Small intestine (tissue), 7 donors: Measurements from ENCODE around the gene CCDC183. TPM values are rescaled to one million over a fixed set of nuclear protein-coding genes. Genes with fewer than 3 reads are reported as not detected.
"Not testable (repeated sequence)": the region's sequence is repeated elsewhere in the genome, so short reads cannot be mapped to it uniquely, and the experiment has no call there.

Experiments
- DNase-seq, 2 donors: peaks; one replicate each; pipeline versions ENCODE4 v3.0.0 to v3.0.0-alpha.2; 2013
- FAIRE-seq: peaks from 2 replicates; lab custom pipeline; 2012; peaks lifted over from hg19 to GRCh38; lab: Jason Lieb, UNC
- H3K27ac ChIP-seq, 3 donors: one replicate each; pipeline ENCODE4 v1.5.1; 2013; ENCODE audit warnings: low read length in 2 of 3, mild to moderate bottlenecking in 2 of 3, control low read depth in 1 of 3, inconsistent platforms in 1 of 3, low read depth in 1 of 3, moderate library complexity in 1 of 3
- H3K27me3 ChIP-seq, 3 donors: one replicate each; pipeline ENCODE4 v1.6.1; 2013; ENCODE audit warnings: low read length in 3 of 3, inconsistent platforms in 1 of 3; ENCODE audit not compliant: control insufficient read depth in 3 of 3, insufficient read depth in 3 of 3
- H3K36me3 ChIP-seq, 3 donors: one replicate each; pipeline ENCODE4 v1.6.1; 2013; ENCODE audit warnings: low read length in 3 of 3, inconsistent platforms in 1 of 3, low read depth in 1 of 3, mild to moderate bottlenecking in 1 of 3, moderate library complexity in 1 of 3; ENCODE audit not compliant: control insufficient read depth in 3 of 3, insufficient read depth in 2 of 3
- H3K4me1 ChIP-seq, 3 donors: one replicate each; pipeline ENCODE4 v1.6.1; 2013; ENCODE audit warnings: low read length in 2 of 3, inconsistent platforms in 1 of 3, low read depth in 1 of 3, mild to moderate bottlenecking in 1 of 3, moderate library complexity in 1 of 3; ENCODE audit not compliant: control insufficient read depth in 3 of 3, insufficient read depth in 2 of 3
- H3K4me3 ChIP-seq, 3 donors: one replicate each; pipeline ENCODE4 v1.5.1; 2013; ENCODE audit warnings: low read length in 3 of 3, control low read depth in 1 of 3, inconsistent platforms in 1 of 3, low read depth in 1 of 3, mild to moderate bottlenecking in 1 of 3, moderate library complexity in 1 of 3
- H3K9me3 ChIP-seq, 2 donors: one replicate each; pipeline ENCODE4 v1.6.1; 2013; ENCODE audit warnings: low read depth in 1 of 2, low read length in 1 of 2; ENCODE audit not compliant: control insufficient read depth in 2 of 2, insufficient read depth in 1 of 2
- WGBS, 3 donors: extraction: QIAGEN DNeasy Blood & Tissue Kit; methylation state at CpG; one replicate each; pipeline ENCODE4 v1.1.7; 2013; 5-methylcytosine and 5-hydroxymethylcytosine counted together
- polyA plus RNA-seq, 4 donors: library from polyadenylated mRNA; stranded (reverse) in 3 of 4; unstranded in 1 of 4; fragments of 200-250 nt in 3 of 4; fragments of 120-200 nt in 1 of 4; gene quantifications; one replicate each; pipeline versions ENCODE4 v1.2.1 to v1.2.3, GENCODE V29; 2013
- donor health status: healthy with polysubstance abuse.
- donor health status: control.
- donor health status: control.
- donor health status: Bipolar disorder and iron deficiency.
- donor health status: healthy.

The CCDC183 gene
- polyA plus RNA-seq, 4 donors, result 0.40 to 37.9 (median 2.1) TPM

GRCh38 chr9:136831720-136832104 is 35.6 kb downstream of the CCDC183 start:
- no peak for FAIRE-seq
- Histone ChIP-seq H3K27ac (no peak overlapping the region), H3K4me3 (no peak overlapping the region), H3K27me3 (no peaks in the 10 kb centered on the region), H3K36me3 (peaks cover 11 to 91% (median 23%) of the 10 kb centered on the region in 3 donors), H3K9me3 (no peaks in the 10 kb centered on the region), H3K4me1 (no peaks in the 10 kb centered on the region)
- DNase-seq, result no peak
- 93% methylated on average over 22 to 23 of the region's 23 CpGs for WGBS, 3 donors

DNA sequence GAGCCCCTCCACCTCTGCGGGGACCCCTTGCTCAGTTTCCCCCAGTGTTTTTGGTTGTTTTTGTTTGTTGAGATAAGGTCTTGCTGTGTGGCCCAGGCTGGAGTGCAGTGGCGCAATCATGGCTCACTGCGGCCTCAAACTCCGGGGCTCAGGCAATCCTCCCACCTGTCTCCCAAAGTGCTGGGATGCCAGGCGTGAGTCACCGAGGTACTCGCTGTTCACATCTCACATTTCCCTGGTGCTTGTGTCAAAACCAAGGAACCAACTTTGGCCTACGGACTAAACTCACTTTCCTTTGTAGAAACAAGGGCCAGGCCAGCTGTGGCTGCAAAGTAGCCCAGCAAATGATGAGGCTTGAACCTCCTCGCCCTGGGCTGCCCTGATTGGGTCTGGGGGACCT is 36.4 kb downstream of the CCDC183 start:
- no peaks in the 10 kb centered on the region for H3K4me1 ChIP-seq
- H3K9me3 ChIP-seq, result no peaks in the 10 kb centered on the region
- no peaks in the 10 kb centered on the region for H3K27me3 ChIP-seq
- H3K27ac ChIP-seq, result no peak overlapping the region
- FAIRE-seq, result no peak
- 93 to 94% (median 93%) methylated on average over 8 to 9 of the region's 9 CpGs for WGBS, 3 donors
- no peak overlapping the region for H3K4me3 ChIP-seq
- no peak for DNase-seq
- H3K36me3 ChIP-seq, result peaks cover 11 to 91% (median 21%) of the 10 kb centered on the region in 3 donors

- not testable (repeated sequence) for FAIRE-seq, H3K9me3 ChIP-seq, H3K27me3 ChIP-seq, H3K27ac ChIP-seq, H3K4me1 ChIP-seq, DNase-seq, H3K4me3 ChIP-seq
- 87 to 93% (median 91%) methylated on average over 15 to 16 of the region's 16 CpGs for WGBS, 3 donors
- H3K36me3 ChIP-seq, result peaks cover 10 to 91% (median 21%) of the 10 kb centered on the region in 3 donors
These were observed 37.4 kb downstream of the CCDC183 start for GRCh38 chr9:136833381-136834048.

- H3K27me3 ChIP-seq, result no peaks in the 10 kb centered on the region
- 92 to 93% (median 92%) methylated on average over 34 to 36 of the region's 36 CpGs for WGBS, 3 donors
- no peaks in the 10 kb centered on the region for H3K9me3 ChIP-seq
- peaks cover 5 to 91% (median 23%) of the 10 kb centered on the region in 3 donors for H3K36me3 ChIP-seq
- FAIRE-seq, result no peak
- H3K4me3 ChIP-seq, result no peak overlapping the region
- no peak for DNase-seq
- H3K27ac ChIP-seq, result no peak overlapping the region
- H3K4me1 ChIP-seq, result peaks cover 0 to 16% (median 0%) of the 10 kb centered on the region in 3 donors
These were observed 39.2 kb downstream of the CCDC183 start for GRCh38 chr9:136835162-136835931.

DNA sequence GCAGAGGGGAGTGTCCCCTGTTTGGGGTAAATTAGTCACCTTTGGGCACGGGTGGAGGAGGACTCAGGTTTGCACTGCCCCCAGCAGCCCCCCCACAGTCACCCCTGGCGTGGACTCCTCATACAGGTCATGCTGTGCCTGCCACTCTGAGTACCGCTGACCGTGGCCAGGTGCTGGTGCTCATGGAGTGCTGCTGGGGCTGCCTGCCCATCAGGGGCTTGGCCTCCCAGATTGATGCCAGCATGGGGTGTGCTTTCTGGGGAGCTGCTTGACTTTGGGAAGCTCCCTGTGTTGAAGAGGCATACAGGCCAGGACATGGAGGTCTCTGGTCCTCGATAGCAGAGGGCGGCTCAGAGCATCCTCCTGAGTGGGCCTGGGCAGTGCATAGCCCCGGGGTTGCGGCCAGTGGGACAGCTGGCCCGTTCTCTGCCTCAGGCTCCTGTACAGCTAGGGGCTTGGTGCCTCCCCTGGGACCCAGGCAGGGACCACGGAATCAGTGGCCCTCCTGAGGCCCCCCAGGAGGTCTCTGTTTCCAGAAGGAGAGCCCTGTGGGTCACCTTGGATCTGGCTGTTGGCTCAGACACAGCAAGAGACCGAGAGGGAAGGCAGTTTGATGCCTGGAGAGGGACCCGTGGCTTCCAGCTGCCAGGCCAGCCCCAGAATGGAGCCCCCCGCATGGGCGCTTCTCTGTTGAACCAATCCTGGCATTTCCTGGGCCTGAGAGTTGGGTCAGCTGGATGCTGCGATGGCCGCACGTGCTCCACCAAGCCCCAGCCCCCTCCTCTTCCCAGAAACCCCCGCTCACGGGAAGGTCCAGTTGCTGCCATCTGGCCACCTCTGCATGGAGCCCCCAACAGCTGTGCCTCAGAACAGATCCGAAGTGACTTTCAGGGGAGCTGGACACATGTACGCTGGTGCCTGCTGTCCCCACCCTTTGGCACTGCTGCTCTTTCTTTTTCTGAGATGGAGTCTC is 40.1 kb downstream of the CCDC183 start:
- H3K9me3 ChIP-seq, result no peaks in the 10 kb centered on the region
- H3K4me1 ChIP-seq, result peaks cover 0 to 24% (median 0%) of the 10 kb centered on the region in 3 donors
- H3K27me3 ChIP-seq, result no peaks in the 10 kb centered on the region
- no peak for DNase-seq
- no peak overlapping the region for H3K4me3 ChIP-seq
- peaks cover 5 to 88% (median 20%) of the 10 kb centered on the region in 3 donors for H3K36me3 ChIP-seq
- H3K27ac ChIP-seq, result no peak overlapping the region
- WGBS, 3 donors, result 91 to 94% (median 93%) methylated on average over 19 to 21 of the region's 21 CpGs
- FAIRE-seq, result no peak

GRCh38 chr9:136837146-136837855 is 41.2 kb downstream of the CCDC183 start:
- no peak for DNase-seq
- no peak overlapping the region for H3K27ac ChIP-seq
- 91 to 93% (median 92%) methylated on average over 22 to 27 of the region's 27 CpGs for WGBS, 3 donors
- peaks cover 2 to 77% (median 19%) of the 10 kb centered on the region in 3 donors for H3K36me3 ChIP-seq
- no peaks in the 10 kb centered on the region for H3K27me3 ChIP-seq
- H3K4me3 ChIP-seq, result no peak overlapping the region
- H3K4me1 ChIP-seq, result peaks cover 0 to 35% (median 4%) of the 10 kb centered on the region in 3 donors
- no peak for FAIRE-seq
- no peaks in the 10 kb centered on the region for H3K9me3 ChIP-seq

DNA sequence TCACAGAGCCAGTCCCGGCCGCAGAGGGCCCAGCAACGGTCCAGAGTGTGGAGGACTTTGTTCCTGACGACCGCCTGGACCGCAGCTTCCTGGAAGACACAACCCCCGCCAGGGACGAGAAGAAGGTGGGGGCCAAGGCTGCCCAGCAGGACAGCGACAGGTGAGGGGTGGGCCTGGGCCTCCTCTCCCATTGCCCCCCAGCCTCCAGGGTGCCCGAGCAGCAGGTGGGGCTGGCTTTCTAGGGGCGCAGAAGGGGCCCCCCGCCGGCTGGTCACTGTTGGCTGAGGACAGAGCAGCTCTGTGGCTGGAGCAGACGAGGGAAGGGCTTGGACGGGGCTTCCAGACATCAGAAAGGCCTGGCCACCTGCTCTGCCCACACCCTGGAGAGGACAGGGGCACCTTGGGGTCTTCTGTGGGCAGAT is 41.7 kb downstream of the CCDC183 start:
- not testable (repeated sequence) for DNase-seq, H3K27me3 ChIP-seq

More for the DNA sequence above, 41.7 kb downstream of the CCDC183 start:
- Histone ChIP-seq H3K36me3 (peaks cover 2 to 71% (median 19%) of the 10 kb centered on the region in 3 donors), H3K4me1 (peaks cover 0 to 40% (median 4%) of the 10 kb centered on the region in 3 donors)
- H3K9me3 ChIP-seq, H3K27ac ChIP-seq, FAIRE-seq, H3K4me3 ChIP-seq: not testable (repeated sequence)
- WGBS, 3 donors, result 85 to 88% (median 88%) methylated on average over 14 to 15 of the region's 15 CpGs
